ENCODE measurements around the gene LIMS4. TPM values are rescaled to one million over a fixed set of nuclear protein-coding genes. Genes with fewer than 3 reads are reported as not detected.
"Not testable (repeated sequence)": the region's sequence is repeated elsewhere in the genome, so short reads cannot be mapped to it uniquely, and the experiment has no call there.

Gene LIMS4
- total RNA-seq, 2 experiments from 2014 or later, result 0.16 TPM; not detected in 1

GRCh38 chr2:110399378-110399777, 73.2 kb downstream of the LIMS4 start:
- H3K27ac Mint-ChIP-seq; CTCF ChIA-PET; H3K4me1 Mint-ChIP-seq; H3K4me3 Mint-ChIP-seq; ATAC-seq; H3K9me3 Mint-ChIP-seq (ENCODE audit: low read depth); DNase-seq; POLR2A ChIA-PET; intact Hi-C loops (cut with DNase I, micrococcal nuclease); H3K27me3 Mint-ChIP-seq; H3K36me3 Mint-ChIP-seq (ENCODE audit: low read depth): not testable (repeated sequence)

DNA sequence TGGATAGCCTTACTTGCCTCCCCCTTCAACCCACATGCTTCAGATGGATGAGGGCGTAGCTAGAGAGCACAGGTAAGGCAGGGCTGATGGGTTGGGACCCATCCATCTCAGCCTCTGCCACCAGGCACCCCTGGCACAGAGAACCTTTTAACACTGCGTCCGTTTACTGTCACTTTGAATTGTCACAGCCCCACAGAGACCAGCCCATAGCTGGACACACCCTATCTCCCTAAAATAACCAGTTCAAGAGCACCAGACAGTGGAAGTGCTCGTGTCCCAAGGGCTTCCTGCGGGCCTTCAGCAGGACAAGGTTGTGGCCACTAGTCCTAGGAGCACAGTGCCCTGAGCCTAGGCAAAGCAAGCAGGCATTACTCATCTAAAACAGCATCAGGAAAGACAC, 76.6 kb downstream of the LIMS4 start:
- H3K27ac Mint-ChIP-seq; H3K9me3 Mint-ChIP-seq (ENCODE audit: low read depth); H3K4me1 Mint-ChIP-seq; H3K36me3 Mint-ChIP-seq (ENCODE audit: low read depth); DNase-seq; CTCF ChIA-PET; H3K4me3 Mint-ChIP-seq; H3K27me3 Mint-ChIP-seq; POLR2A ChIA-PET; ATAC-seq; intact Hi-C loops (cut with DNase I, micrococcal nuclease): not testable (repeated sequence)

Other genes starting within 250 kb of the LIMS4 start
- 10 to 100 TPM; 12.0 to 17.1 TPM for gene RGPD6, start 104.4 kb upstream of the LIMS4 start, total RNA-seq
- gene BUB1, start 205.2 kb upstream of the LIMS4 start, total RNA-seq, result 100 to 1,000 TPM in 1 of 2 experiments, 10 to 100 TPM in 1; 93.5 to 115 TPM

All from activated CD4-positive, alpha-beta T cell treated with anti-CD3 and anti-CD28 coated beads for 36 hours (primary cell).